Transverse colon (tissue), 4 donors: ENCODE data around the gene CHN1. TPM values are rescaled to one million over a fixed set of nuclear protein-coding genes. Genes with fewer than 3 reads are reported as not detected.

Source experiments
- DNase-seq: peaks from one replicate; pipeline ENCODE4 v3.0.0-alpha.2; 2019
- H3K27ac ChIP-seq, 4 donors: fragments of 200-600 bp; sonication (generic); 2 replicates each; pipeline ENCODE4 v1.5.1; 2016 to 2018; ENCODE audit warnings: inconsistent platforms in 4 of 4
- H3K27me3 ChIP-seq: fragments of 200-600 bp; sonication (generic); 2 replicates; pipeline ENCODE4 v1.5.1; 2017; ENCODE audit warnings: inconsistent platforms
- H3K36me3 ChIP-seq, 4 donors: fragments of 200-600 bp; sonication (generic); 2 replicates each; pipeline ENCODE4 v1.5.1; 2017 to 2019; ENCODE audit warnings: inconsistent platforms in 4 of 4
- H3K4me1 ChIP-seq, 4 donors: fragments of 200-600 bp; sonication (generic); 2 replicates each; pipeline ENCODE4 v1.5.1; 2017 to 2020; ENCODE audit warnings: inconsistent platforms in 4 of 4
- H3K4me3 ChIP-seq, 4 donors: fragments of 200-600 bp; sonication (generic); 1 replicate in 1 of 4; 2 replicates in 3 of 4; pipeline versions ENCODE4 v1.5.1 to v1.6.1; 2017 to 2019; ENCODE audit warnings: inconsistent platforms in 4 of 4
- H3K9me3 ChIP-seq, 2 donors: fragments of 200-600 bp; sonication (generic); 2 replicates each; pipeline ENCODE4 v1.5.1; 2017 to 2019; ENCODE audit warnings: inconsistent platforms in 2 of 2
- CTCF ChIP-seq, 5 experiments: fragments of 200-600 bp in 3 of 5; fragments of 450-650 bp in 2 of 5; sonication (generic) in 3 of 5; IDR thresholded peaks; 1 replicate in 2 of 5; 2 replicates in 3 of 5; pipeline ENCODE4 v1.5.1; 2016 to 2017; ENCODE audit warnings: antibody characterized with exemption in 5 of 5, inconsistent platforms in 3 of 5, mild to moderate bottlenecking in 2 of 5, moderate library complexity in 1 of 5
- EP300 ChIP-seq: sonication (generic); formaldehyde crosslinking; IDR thresholded peaks from one replicate; pipeline ENCODE4 v1.6.1; 2017; ENCODE audit warnings: antibody characterized with exemption, low read depth
- POLR2A ChIP-seq: fragments of 450-650 bp; IDR thresholded peaks from one replicate; pipeline ENCODE4 v1.6.1; 2016; ENCODE audit warnings: antibody characterized with exemption, mild to moderate bottlenecking, moderate library complexity
- POLR2AphosphoS5 ChIP-seq, 3 donors: sonication (generic); formaldehyde crosslinking; IDR thresholded peaks; one replicate each; pipeline ENCODE4 v1.6.1; 2016; ENCODE audit warnings: antibody characterized with exemption in 3 of 3
- WGBS, 2 donors: methylation state at CpG; one replicate each; pipeline ENCODE4 v1.1.5; 2018; ENCODE audit warnings: low coverage in 1 of 2; 5-methylcytosine and 5-hydroxymethylcytosine counted together
- in situ Hi-C, 4 donors: fragments of 200-750 bp; cut with MboI; loops; one replicate each; pipeline versions ENCODE4 v1.15.0 to v1.15.1; 2017; ENCODE audit warnings: low sequenced_read_pairs in 3 of 4, low pct_ligation_motif_present in 1 of 4, low pct_unique_long_range_greater_than_20kb in 1 of 4
- intact Hi-C: fragments of 100-400 bp; cut with DNase I; formaldehyde crosslinking; loops from one replicate; pipeline ENCODE4 v1.15.1; 2023; ENCODE audit warnings: low total_unique reads
- total RNA-seq, 4 donors: library from RNA; depleted of rRNA; stranded (reverse); fragments of >200 nt; gene quantifications; one replicate each; pipeline ENCODE4 v1.1.0, GENCODE V29; 2016

Gene CHN1
- total RNA-seq, 4 donors from 2014 or later, result 1.6 to 3.2 (median 3.0) TPM; not detected in 1

GRCh38 chr2:174812037-174812436 lies 193.1 kb downstream of the CHN1 start:
- Histone ChIP-seq H3K27me3 (no peaks in the 10 kb centered on the region), H3K27ac (no peak overlapping the region), H3K4me1 (no peaks in the 10 kb centered on the region), H3K36me3 (no peaks in the 10 kb centered on the region), H3K9me3 (no peaks in the 10 kb centered on the region), H3K4me3 (no peak overlapping the region)
- 94 to 96% methylated on average over 3 to 7 of the region's 7 CpGs for WGBS, 2 donors
- intact Hi-C loops (no loop called here), in situ Hi-C loops (no loop called here)
- TF ChIP-seq POLR2AphosphoS5 (IDR thresholded peaks at IDR 0.05) (no peak), EP300 (no peak), POLR2A (no peak), CTCF (IDR thresholded peaks at IDR 0.05) (no peak)
- DNase-seq, result no peak

GRCh38 chr2:174807931-174808330 lies 197.2 kb downstream of the CHN1 start:
- in situ Hi-C loops (no loop called here), intact Hi-C loops (no loop called here)
- TF ChIP-seq CTCF (IDR thresholded peaks at IDR 0.05) (no peak), POLR2A (no peak), EP300 (no peak), POLR2AphosphoS5 (IDR thresholded peaks at IDR 0.05) (no peak)
- H3K27ac ChIP-seq, result no peak overlapping the region
- no peak for DNase-seq
- H3K27me3 ChIP-seq, result no peaks in the 10 kb centered on the region
- WGBS, 2 donors, result 60 to 63% methylated on average over 1 of the region's 1 CpG
- H3K4me1 ChIP-seq, result no peaks in the 10 kb centered on the region
- no peaks in the 10 kb centered on the region for H3K36me3 ChIP-seq
- no peaks in the 10 kb centered on the region for H3K9me3 ChIP-seq
- no peak overlapping the region for H3K4me3 ChIP-seq

GRCh38 chr2:174805803-174806202 lies 199.4 kb downstream of the CHN1 start:
- in situ Hi-C loops (no loop called here), intact Hi-C loops (no loop called here)
- no peaks in the 10 kb centered on the region for H3K9me3 ChIP-seq
- no peaks in the 10 kb centered on the region for H3K27me3 ChIP-seq
- no peak overlapping the region for H3K27ac ChIP-seq
- DNase-seq, result no peak
- no peaks in the 10 kb centered on the region for H3K4me1 ChIP-seq
- TF ChIP-seq CTCF (IDR thresholded peaks at IDR 0.05) (no peak), POLR2AphosphoS5 (IDR thresholded peaks at IDR 0.05) (no peak), POLR2A (no peak), EP300 (no peak)
- no peaks in the 10 kb centered on the region for H3K36me3 ChIP-seq
- H3K4me3 ChIP-seq, result no peak overlapping the region
- 50 to 71% methylated on average over 1 of the region's 1 CpG for WGBS, 2 donors

GRCh38 chr2:174802459-174802858 lies 202.7 kb downstream of the CHN1 start:
- Histone ChIP-seq H3K4me3 (no peak overlapping the region), H3K36me3 (no peaks in the 10 kb centered on the region), H3K27me3 (no peaks in the 10 kb centered on the region), H3K27ac (no peak overlapping the region), H3K4me1 (no peaks in the 10 kb centered on the region), H3K9me3 (no peaks in the 10 kb centered on the region)
- DNase-seq, result no peak
- in situ Hi-C loops, result no loop called here
- intact Hi-C loops, result no loop called here
- 85 to 91% methylated on average over 3 to 4 of the region's 4 CpGs for WGBS, 2 donors
- TF ChIP-seq POLR2A (no peak), CTCF (IDR thresholded peaks at IDR 0.05) (no peak), EP300 (no peak), POLR2AphosphoS5 (IDR thresholded peaks at IDR 0.05) (no peak)
